Measurements from ENCODE around the gene SPINDOC.

DNA sequence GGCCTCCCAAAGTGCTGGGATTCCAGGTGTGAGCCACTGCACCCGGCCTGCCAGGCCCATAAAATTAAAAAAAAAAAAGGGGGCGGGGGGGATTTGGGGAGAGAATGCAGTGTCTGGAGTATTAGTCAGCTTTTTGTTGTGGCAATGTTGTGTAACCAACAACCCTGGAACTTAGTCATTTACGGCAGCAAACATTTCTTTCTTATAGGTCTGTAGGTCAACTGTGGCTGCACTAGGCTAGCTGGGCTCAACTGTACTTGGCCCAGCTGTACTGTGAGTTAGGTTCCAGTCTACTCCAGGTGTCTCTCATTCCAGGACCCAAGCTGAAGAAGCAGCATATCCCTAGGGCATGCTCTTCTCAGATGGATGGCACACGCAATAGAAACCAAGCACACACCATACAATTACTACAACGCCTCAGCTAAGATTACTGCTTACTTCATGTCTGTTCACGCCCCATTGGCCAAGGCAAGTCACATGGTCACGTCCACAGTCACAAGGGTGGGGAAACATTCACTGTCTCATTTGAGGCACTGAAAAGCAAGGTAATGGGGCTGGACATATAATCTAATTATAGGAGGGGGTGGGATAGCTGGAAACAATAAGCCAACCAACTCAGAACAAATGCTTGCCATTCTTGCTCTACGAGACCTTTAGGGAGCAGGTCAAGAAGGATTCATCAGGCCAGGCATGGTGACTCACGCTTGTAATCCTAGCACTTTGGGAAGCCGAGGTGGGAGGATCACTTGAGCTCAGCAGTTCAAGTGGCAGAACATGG, 10.4 kb upstream of the SPINDOC start:
- no peak for TF ChIP-seq CTCF (conservative IDR thresholded peaks at IDR 0.05; ENCODE audit: low read depth, low read length)
- TF ChIP-seq EZH2 (IDR thresholded peaks at IDR 0.05; ENCODE audit: borderline replicate concordance, low read depth, low read length, poor library complexity, severe bottlenecking): no peak
